CD4-positive, alpha-beta T cell treated with Interferon alpha-2 for 1 hour (primary cell): Measurements from ENCODE around the gene CDK6.

ENCODE experiments used
- DNase-seq, 2 donors: peaks; one replicate each; pipeline ENCODE4 v3.0.0-alpha.2; 2020 to 2022

Gene CDK6

GRCh38 chr7:92731335-92732063, 104.9 kb downstream of the CDK6 start:
- peak in 1 of 2 donors; percentile 13 for DNase-seq

DNA sequence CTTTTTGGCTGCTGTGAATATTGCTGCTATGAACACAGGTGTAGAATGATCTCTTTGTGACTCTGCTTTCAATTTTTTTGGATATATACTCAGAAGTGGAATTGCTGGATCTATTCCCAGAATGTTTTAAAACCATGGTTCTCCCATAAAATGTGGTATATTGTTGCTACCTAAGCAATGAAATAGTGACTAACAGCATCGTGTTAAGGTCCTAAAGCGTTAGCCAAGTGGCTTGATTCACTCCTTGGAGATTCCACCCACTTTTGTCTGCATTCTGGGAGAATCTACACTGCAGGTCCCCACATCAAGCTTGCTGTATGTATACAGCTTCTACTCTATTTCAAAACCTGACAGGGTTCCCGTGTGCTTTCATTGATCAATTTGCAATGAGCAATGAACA, 105.6 kb downstream of the CDK6 start:
- DNase-seq: no peak

- DNase-seq: no peak
These were observed 106.6 kb downstream of the CDK6 start for GRCh38 chr7:92729751-92730150.

GRCh38 chr7:92729172-92729571, 107.2 kb downstream of the CDK6 start:
- no peak for DNase-seq

GRCh38 chr7:92727755-92728154, 108.6 kb downstream of the CDK6 start:
- no peak for DNase-seq

DNA sequence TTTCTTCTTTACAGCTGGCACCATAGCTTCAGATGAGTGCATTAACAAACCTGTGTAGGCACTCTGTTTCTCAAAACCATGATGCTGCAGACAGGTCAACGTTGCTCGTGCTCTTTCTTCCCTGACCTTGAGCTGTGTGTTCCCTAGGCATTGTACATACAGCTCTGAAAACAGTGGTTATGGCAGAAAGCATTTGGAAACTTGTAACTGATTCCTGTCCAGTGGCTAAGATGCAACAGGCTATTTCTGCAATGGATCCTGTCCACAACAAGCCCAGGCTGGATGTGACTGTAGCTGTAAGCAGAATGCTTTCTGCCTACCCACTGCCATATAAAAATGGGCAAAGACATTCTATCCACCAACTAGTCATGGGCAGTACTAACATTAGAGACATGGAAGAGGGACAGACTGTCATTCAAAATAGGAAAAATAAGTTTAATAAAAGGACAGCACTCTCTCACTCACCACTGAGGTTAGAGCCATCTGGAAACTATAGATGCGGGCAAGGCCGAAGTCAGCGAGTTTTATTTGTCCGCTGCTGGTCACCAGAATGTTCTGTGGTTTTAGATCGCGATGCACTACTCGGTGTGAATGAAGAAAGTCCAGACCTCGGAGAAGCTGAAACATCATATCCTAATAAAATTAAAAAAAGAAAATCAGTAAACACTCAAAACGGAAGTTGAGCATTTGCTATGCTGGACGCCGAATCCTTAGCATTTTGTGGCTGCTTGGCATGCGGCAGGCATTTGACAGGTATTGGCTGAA, 111.0 kb downstream of the CDK6 start:
- DNase-seq: no peak

GRCh38 chr7:92723943-92724342, 112.4 kb downstream of the CDK6 start:
- no peak for DNase-seq

DNA sequence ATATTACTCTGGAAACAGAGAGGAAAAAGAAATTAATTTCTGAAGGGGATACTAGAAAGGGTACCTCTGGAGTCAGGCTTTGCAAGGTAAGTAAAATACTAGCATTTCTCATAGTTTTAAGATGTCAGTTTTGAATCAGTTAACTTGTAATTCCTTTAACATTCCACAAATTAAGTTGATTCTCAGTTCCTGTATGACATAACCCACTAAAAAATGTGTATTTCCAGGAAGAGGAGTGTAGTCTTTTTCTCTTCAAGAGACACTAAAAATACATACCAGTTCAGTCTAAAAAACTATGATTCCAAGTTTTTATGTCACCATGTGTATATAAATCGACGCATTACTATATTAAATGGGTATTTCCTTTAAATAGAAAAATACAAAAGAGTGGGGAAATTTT, 113.2 kb downstream of the CDK6 start:
- no peak for DNase-seq

DNA sequence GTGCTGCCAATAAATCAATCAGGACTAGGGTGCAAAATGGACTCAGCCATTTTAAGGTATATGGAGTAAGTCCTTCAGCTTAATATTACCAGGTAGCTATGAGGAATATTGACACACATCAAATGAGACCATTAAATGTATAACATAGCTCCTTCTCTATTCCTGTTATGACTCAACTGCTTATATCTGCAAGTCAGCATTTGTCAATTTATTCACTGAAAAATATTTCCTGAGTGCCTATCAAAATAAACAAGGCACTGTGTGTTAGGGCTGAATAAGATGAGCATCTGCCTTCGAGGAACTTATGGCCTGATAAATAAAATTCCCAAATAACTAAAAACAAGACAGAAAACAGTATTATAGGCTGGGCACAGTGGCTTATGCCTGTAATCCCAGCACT, 113.8 kb downstream of the CDK6 start:
- no peak for DNase-seq

GRCh38 chr7:92720604-92721350, 115.6 kb downstream of the CDK6 start:
- DNase-seq: no peak

- DNase-seq: peak; percentile 44 to 74
These were observed 118.2 kb downstream of the CDK6 start for GRCh38 chr7:92717993-92718716.

DNA sequence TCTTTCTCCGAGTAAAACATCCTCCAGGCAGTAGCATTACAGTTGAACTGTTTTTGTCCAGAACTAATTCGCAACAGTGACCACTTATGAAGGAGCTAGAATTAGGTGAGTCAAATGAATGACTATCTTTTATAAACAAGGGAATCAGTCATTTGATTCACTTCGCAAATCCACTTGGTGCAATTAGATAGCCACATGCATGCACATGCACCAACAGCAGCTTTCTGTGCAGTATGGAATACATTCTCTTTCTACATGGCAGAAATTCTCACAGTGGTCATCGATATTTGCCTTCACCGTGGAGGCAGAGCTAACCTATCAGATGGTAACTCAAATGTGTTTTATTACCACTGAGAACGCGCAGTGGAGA, 118.8 kb downstream of the CDK6 start:
- no peak for DNase-seq

GRCh38 chr7:92716825-92717580, 119.4 kb downstream of the CDK6 start:
- no peak for DNase-seq

- no peak for DNase-seq
These were observed 120.4 kb downstream of the CDK6 start for GRCh38 chr7:92715963-92716362.

GRCh38 chr7:92714767-92715166, 121.6 kb downstream of the CDK6 start:
- no peak for DNase-seq

DNA sequence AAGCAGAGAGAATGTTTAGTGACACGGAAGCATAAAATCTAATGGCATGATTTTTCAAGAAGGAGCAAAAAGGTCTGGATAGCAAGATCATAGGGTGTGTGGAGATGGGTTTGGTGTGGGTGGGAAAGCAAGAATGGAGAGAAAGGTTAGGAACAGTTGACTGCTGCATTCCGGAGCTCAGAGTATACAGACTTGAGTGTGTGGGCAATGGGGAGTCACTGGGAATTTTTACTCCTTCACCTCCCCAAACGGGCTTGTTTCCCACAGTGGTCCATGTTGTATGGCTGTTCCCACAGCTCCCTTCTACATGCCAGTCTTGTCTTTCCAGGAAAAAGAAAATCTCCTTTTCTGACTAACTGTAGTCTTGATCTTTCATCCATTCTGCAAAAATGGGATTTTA, 122.1 kb downstream of the CDK6 start:
- DNase-seq: no peak

GRCh38 chr7:92709912-92710311, 126.5 kb downstream of the CDK6 start:
- no peak for DNase-seq

- no peak for DNase-seq
These were observed 127.2 kb downstream of the CDK6 start for GRCh38 chr7:92709150-92709549.

DNA sequence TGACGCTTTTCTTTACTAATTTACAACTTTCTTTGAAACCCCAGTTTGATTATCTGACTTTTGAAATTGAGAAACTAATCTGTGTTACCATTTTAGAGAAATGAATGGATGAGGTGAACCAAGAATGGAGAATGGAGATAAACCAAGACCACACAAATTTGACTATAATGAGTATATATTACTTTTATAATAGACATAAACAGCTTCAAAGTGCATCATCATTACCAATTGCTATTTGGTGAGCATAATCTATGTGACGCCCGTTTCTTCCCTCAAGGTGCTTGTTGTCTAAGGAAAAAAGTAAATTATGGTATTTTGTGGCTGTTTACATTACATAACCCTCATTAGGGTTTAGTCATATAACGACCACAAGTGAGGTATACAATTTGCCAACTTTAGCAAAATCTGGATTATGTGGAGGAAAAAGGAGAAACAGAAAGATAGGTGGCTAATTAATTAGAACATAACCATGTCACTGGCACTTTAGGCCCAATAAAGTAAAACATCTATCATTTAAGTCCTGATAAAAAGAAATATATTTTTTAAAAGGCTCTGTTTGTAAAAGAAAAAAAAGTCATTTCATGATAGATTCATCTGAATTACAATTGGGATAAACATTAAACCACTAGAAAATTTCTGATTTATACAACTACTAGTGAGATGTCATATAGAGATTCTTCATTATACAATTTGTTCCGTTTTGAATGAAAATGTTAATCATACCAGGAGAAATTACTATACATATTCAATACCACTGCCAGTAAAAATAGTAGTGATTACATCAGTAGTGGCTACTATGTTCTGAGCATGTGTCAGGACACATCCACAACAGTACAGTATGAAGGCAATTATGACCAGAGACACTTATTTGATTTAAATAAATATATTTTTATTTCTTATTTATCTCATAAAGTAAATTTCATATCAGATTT, 128.0 kb downstream of the CDK6 start:
- DNase-seq: no peak

GRCh38 chr7:92707435-92707834, 128.9 kb downstream of the CDK6 start:
- DNase-seq: no peak

DNA sequence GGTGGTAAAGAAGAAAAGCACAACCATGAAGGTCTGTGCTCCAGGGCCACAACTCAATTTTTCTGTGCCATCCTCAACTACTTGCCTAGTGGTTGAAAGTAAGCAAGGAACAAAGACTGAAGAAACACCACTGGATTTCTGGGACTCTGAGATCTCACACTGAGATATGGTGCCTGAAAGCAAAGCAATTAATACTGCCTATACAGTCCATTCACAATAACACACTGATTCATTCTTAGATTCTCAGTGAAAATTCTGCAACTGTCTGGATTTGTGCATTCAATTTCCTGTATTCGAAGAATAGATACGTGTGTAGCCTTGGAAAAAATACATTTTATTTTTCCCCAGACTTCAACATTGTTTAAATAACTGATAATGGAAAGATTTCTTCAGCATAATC, 129.8 kb downstream of the CDK6 start:
- DNase-seq: no peak
